GM21360 (cell line): ENCODE measurements around the gene PLXNA1.

Source experiments
- ATAC-seq: cut with Tn5 transposase; IDR thresholded peaks from one replicate; pipeline ENCODE4 v1.9.1; 2021; ENCODE audit warnings: mild to moderate bottlenecking, moderate library complexity; ENCODE audit not compliant: unreplicated experiment

Gene PLXNA1

DNA sequence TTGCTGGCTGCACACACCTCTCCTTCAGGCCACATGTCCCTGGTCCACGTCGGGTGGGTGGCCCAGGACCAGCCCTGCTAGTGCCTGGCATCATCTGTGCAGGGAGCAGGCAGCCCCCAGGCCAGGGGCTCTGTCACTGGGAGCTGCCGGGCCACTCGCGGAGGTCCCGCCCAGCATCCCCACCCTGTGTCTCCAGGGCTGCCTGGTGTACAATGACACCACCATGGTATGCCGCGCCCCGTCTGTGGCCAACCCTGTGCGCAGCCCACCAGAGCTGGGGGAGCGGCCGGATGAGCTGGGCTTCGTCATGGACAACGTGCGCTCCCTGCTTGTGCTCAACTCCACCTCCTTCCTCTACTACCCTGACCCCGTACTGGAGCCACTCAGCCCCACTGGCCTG is 34.3 kb downstream of the PLXNA1 start:
- no peak for ATAC-seq

DNA sequence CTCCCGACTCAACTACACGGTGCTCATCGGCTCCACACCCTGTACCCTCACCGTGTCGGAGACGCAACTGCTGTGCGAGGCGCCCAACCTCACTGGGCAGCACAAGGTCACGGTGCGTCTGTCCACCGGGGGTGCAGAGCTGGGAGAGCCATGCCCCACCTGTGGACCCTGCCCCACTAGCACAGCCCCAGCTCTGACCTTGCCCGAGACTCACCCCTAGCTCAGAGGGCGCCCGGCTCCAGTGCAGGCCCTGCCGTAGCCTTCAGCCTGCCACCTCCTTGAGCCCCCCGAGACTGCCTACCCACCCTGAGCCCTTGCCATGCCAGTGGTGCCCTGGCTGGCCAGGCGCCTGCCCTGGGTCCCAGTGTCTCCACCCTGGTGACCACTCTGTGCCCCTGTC is 34.9 kb downstream of the PLXNA1 start:
- no peak for ATAC-seq

DNA sequence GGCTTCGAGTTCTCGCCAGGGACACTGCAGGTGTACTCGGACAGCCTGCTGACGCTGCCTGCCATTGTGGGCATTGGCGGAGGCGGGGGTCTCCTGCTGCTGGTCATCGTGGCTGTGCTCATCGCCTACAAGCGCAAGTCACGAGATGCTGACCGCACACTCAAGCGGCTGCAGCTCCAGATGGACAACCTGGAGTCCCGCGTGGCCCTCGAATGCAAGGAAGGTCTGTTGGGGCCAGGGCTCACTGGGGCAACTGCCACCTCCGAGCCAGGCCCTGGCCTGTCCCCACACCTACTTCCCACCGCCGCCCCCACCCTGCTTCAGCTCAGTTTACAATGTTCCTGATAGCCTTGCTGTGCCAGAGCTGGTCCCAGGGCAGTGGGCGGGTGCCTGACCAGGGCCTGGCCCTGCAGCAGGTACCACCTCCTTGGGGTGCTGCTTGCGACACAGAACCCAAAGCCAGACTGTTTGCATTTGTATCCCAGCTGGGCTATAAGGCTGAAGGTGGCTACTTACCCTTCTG is 35.5 kb downstream of the PLXNA1 start:
- ATAC-seq, result no peak

DNA sequence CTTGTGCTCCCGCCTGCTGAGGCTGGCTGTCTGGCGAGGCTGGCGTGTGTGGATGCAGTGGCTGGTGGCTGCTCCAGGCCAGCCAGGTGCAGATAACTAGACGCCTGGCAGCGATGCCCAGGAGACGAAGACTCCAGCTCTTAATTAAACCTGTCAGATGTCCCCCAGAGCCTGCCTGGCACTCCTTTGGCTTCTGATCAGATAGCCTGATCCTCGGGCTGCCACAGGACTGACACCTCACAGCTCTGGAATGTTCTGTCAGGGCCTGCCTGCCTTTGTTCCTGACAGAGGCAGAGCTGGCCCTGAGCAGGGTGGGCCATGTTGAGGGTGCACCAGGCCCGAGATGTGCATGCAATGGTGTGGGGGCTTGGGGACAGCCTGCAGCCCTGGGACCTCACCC is 36.5 kb downstream of the PLXNA1 start:
- ATAC-seq, result no peak

DNA sequence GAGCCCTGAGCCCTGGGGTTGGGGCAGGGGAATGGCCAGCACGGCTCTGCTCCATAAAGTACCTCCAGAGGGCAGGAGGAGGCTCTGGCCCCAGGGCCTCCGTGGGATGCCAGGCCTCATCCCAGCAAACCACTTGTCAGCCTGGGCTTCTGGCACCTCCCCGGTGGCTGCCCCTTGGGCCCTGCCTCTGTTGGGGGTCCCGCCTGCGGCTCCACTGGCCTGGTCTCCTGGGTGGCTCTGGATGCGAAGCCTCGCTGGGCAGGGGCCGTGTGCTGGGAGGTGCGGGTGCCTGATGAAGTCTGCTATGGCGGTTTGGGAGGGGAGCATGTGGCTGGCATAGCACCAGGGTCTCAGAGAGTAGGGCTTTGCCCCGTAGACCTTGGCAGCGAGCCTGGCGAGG is 37.6 kb downstream of the PLXNA1 start:
- ATAC-seq, result no peak

DNA sequence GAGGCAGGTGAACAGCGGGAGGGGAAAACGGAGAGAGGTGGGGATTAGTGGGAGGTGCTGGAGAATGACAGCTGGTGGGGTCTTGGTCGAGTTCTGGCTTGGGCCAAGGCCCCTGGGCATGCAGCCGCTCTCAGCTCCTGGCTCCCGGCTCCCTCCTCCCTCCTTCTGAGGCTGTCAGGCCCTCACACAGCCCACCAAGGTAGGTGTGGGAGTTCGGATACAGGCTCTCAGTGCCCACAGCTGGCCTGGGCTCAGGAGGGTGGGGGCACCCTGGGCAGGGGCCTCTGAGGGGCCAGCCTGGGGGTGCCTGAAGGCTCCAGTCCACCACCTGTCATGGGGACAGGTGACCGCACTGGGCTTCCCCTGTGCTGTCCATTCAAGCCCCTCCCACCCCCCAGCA is 39.9 kb downstream of the PLXNA1 start:
- no peak for ATAC-seq

DNA sequence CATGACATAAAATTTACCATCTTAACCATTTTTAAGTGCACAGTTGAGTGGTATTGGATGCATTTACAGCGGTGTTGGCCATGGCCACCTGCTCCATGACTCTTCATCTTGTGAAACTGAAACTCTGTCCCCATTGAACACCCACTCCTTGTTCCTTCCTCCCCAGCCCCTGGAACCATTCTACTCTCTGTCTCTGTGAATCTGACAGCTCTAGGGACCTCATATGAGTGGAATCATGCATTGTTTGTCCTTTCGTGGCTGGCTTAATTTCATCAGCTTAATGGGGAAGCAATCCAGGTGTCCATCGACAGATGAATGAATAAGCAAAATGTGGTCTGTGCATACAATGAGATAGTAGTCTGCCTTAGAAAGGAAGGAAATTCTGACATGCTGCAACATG is 42.5 kb downstream of the PLXNA1 start:
- ATAC-seq, result no peak

DNA sequence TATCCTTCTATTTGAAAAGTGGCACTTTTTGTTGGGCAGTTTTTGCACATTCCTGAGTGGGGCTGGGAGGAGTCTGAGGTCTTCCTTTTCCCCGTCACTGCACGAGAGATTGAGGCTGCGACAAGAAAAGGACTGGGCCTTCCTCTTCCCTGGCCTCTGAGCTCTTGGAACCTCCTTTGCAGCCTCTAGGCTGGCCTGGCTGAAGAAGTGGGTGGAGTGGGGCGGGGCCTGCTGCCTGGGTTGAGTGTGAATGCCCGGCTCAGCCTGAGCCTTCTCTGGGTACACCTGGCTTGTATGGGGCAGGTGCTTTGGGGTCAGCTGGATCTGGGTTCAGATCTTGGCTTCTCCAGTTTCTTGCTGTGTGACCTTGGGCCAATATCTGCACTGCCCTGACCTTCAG is 43.1 kb downstream of the PLXNA1 start:
- no peak for ATAC-seq

DNA sequence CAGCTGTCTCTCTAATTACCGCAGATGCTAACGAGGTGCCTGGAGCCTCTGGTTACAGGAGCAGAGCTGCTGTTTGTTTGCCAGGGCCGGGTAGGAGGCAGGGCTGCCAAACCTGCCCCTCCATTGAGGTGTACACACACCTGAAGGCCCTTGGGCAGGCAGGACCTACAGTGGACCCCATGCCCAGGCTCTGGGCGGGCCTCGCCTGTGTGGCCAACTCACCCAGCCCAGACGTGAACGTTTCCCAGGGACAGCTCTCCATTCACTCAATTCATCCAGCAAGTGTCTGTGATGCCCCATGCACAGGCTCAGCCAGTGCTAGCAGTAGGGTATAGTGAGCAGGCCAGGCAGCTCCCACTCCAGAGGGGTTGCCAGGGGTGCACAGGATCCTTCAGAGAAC is 43.7 kb downstream of the PLXNA1 start:
- no peak for ATAC-seq

DNA sequence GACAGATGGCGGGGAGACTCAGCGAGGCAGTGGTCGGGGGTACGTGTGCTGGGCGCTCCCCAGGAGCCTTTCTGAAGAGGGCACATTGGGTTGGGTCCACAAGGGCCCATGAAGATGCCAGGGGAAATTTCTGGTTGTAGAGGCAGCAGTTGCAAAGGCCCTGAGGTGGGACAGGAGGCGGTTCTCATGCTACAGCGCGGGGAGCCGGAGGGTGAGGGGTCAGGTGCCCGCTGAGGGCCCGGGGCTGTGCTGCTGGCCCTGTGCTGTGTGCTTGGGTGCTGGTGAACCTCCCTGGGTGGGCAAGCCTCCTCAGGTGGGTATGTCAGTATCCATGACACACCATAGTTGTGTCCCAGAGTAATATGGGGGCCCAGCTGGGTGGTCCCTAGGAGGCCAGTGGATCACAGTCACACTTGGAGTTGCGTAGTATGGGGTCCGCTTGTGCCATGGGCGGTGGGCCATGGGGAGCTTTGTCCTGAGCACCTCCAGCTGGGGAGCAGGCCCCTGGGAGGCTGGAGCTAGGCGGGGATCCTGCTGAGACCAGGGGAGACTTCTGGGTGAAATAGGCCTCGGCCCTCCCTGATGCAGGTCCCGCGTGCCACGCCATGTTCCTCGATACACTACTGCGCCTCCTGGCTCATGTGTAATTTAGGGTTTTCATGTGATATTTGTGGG is 44.3 kb downstream of the PLXNA1 start:
- no peak for ATAC-seq

DNA sequence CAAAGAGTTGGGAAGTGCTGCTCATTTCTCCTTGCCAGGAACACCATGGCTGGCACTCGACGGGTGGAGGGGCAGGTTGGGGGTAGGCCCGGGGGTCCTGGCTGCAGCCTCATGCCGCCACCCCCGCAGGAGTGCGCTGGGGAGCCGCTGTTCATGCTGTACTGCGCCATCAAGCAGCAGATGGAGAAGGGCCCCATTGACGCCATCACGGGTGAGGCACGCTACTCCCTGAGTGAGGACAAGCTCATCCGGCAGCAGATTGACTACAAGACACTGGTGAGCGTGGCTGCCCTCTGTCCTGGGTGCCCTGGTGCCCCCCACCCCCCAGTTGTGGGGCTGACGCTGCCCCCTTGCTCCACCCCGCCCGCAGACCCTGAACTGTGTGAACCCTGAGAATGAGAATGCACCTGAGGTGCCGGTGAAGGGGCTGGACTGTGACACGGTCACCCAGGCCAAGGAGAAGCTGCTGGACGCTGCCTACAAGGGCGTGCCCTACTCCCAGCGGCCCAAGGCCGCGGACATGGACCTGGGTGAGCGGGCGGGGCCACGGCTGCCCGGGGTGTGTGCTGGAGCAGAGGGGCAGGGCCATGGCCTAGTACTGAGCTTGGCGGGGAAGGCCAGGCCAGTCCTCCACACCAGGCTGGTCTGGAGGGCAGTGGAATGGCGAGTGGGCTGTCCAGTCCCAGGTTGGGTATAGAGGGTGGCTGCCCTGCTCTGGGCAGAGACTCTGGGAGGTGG is 45.1 kb downstream of the PLXNA1 start:
- no peak for ATAC-seq

DNA sequence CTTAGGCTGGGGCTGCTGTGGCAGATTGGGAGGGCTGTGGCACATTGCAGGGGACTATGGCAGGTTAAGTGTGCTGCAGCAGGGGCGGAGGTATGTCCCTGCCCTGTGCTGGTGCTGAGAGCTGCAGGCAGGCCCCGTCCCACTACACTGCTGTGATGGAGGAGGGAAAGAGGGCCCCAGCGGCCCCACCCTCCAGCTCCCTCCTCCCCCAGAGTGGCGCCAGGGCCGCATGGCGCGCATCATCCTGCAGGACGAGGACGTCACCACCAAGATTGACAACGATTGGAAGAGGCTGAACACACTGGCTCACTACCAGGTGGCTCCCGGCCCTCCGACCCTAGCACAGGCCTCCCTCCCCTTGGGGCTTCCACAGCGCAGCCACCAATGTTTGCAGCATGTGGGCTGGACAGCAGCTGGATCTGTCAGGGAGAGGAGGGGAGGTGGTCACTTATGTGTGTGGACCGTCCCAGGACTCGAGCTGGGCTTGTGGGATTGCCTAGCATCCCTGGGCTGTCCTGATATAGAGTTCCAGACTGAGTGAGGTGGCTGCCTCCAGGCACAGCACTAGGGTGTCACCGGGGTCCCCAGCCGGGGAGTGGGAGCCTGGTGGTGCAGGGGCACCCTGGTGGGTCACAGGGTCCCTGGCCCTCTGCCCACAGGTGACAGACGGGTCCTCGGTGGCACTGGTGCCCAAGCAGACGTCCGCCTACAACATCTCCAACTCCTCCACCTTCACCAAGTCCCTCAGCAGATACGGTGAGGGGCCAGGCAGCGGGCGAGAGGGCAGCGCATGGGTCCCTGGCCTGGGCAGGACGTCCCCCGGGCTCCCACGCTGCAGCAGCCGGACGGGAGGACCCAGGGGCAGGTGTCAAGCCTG is 46.1 kb downstream of the PLXNA1 start:
- no peak for ATAC-seq

DNA sequence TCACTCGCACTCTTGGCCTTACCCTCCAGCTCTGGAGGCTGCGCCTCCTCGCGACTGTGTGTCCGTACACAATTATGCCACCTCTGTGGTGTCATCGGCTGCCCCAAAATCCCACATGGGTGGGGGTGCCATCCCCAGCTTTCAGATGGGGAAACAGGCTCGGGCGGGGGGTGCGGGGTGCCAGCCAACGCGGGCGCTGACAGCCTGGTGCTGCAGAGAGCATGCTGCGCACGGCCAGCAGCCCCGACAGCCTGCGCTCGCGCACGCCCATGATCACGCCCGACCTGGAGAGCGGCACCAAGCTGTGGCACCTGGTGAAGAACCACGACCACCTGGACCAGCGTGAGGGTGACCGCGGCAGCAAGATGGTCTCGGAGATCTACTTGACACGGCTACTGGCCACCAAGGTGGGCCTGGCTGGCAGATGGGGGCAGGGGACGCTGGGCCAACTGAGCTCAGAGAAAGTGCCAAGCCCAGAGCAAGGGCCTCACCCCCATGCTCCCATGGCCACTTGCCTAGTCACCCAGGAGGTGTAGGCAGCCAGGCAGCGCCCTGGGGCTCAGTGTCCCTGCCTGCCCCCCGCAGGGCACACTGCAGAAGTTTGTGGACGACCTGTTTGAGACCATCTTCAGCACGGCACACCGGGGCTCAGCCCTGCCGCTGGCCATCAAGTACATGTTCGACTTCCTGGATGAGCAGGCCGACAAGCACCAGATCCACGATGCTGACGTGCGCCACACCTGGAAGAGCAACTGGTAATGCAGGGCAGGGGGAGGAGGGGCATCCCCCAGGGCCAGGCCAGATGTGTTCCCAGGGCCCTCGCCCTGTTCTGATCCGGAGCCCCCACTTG is 47.0 kb downstream of the PLXNA1 start:
- no peak for ATAC-seq

DNA sequence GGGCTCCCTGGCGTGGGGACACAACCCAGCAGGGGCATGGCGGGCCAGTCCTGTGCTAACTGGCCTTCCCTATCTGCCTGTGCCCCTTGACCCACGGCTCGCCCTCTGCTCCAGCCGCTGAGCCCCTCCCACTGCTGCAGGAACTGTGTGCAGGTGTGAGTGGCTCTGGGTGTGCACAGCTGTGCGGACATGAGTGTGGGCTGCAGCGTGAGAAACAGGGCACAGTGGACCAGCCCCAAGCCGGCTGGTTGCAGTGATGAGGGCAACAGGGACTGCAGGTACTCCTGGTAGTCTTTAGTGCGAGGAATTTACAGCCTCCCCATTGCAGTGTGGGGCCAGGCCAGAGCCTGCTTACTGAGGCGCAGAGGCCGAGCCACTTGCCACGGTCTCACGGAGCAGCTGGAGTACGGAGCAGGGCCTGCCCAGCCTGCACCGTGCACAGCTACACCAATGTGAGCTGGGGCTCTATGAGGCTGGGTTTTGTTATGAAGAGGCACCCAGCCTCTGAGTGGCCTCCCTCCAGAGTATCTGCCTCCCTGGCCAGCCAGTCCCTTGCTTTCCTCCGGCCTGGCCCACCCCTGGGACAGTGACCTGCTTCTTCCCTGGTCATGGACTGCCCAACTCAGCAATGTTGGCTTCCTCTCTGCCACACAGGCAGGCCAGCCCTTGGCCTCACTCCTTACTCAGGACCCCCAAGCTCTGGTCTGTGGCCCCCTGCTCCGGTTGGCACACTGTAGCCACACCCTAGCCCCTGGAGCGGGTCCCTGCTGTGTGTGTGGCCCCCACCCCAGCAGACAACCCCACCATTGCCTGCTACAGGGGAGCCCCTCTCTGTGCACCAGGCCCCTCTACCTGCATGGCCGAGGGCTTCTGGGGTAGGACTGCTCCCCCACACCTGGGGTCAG is 47.8 kb downstream of the PLXNA1 start:
- no peak for ATAC-seq

DNA sequence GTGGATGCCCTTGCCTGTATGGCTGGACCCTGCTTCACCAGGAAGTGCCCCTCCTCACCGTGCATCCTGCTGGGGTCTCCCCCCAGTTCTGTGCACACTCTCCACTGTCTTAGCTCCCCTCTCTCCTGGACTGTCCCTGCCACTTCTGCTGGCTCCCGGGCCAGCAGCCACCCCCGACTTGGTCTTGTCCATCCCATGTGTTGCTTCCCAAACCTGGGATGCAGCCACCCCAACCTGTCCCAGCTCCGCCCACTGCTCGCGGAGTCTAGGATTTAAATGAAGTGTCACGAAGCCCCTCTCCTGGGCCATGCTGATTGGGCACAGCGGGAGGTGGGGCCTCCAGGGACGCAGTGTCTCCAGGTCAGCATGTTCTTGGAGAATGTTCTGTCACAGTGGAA is 48.5 kb downstream of the PLXNA1 start:
- ATAC-seq, result no peak

DNA sequence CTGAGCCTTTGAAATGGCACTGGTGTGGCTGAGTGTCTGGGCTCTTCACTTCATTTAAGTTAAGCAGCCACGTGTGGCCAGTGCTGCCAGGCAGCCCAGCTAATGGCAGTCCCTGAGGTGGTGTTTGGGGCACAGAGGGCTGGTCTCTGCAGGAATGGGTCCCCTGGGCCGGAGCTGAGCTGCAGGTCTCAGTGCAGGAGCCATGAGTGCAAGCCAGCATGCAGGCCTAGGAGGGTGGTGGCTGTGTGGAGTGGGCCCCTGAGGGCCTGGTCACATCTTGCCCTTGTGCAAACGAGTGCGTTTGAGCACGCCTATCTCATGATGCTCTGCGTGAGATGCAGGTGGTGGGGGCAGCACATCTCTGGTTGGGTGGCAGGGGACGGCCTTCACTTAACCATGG is 48.9 kb downstream of the PLXNA1 start:
- ATAC-seq, result no peak

DNA sequence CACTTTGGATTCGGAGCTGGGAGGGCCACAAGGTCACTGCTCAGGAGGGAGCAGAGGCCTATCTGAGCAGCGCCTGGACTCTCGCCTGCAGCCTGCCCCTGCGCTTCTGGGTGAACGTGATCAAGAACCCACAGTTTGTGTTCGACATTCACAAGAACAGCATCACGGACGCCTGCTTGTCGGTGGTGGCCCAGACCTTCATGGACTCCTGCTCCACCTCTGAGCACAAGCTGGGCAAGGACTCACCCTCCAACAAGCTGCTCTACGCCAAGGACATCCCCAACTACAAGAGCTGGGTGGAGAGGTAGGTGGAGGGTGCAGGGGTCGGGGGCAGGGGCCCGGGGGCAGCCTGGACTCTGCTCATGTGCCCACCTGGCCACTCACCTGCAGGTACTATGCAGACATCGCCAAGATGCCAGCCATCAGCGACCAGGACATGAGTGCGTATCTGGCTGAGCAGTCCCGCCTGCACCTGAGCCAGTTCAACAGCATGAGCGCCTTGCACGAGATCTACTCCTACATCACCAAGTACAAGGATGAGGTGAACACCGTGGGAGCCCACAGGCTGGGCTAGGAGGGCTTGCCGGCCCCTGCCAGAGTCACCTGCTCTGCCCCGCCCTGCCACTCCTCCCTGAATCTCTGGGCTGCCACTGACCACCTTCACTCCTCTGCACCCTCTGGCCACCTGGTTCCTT is 49.5 kb downstream of the PLXNA1 start:
- no peak for ATAC-seq
